ENCODE data around the gene ASAP3.

DNA sequence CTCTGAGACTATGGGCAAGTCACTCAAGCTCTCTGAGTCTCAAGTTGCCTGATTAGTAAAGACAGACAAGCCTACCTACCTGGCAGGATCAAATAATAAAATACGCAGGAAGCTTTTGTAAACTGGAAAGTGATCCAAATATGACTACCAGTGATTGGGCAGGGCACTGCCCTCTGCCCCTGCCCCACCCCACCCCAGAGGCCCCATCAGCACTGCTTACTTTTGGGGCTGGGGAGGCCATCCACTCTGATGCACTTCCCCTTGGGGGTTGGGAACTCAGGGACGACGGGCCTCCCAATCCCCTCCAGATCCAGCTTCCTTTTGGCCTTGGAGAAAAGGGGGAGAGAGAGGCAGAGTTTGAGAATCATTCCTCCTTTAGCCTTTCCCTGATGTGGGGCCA, 40.2 kb upstream of the ASAP3 start:
- TF ChIP-seq, protein P1, sequence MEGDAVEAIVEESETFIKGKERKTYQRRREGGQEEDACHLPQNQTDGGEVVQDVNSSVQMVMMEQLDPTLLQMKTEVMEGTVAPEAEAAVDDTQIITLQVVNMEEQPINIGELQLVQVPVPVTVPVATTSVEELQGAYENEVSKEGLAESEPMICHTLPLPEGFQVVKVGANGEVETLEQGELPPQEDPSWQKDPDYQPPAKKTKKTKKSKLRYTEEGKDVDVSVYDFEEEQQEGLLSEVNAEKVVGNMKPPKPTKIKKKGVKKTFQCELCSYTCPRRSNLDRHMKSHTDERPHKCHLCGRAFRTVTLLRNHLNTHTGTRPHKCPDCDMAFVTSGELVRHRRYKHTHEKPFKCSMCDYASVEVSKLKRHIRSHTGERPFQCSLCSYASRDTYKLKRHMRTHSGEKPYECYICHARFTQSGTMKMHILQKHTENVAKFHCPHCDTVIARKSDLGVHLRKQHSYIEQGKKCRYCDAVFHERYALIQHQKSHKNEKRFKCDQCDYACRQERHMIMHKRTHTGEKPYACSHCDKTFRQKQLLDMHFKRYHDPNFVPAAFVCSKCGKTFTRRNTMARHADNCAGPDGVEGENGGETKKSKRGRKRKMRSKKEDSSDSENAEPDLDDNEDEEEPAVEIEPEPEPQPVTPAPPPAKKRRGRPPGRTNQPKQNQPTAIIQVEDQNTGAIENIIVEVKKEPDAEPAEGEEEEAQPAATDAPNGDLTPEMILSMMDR (IDR thresholded peaks at IDR 0.05), result no peak
- TF ChIP-seq EP300 (IDR thresholded peaks at IDR 0.05) (no peak), POLR2A (IDR thresholded peaks at IDR 0.05) (no peak)

Measured in gastroesophageal sphincter (tissue), 3 donors.